Hepatocyte (in vitro differentiated cells): ENCODE results near the gene POLR3H. TPM values are rescaled to one million over a fixed set of nuclear protein-coding genes. Genes with fewer than 3 reads are reported as not detected.
A peak's percentile ranks its signal among the peaks of the same experiment; 100 is the strongest.

ENCODE experiments used
- DNase-seq: peaks from one replicate; pipeline ENCODE4 v3.0.0-alpha.2; 2016; ENCODE audit warnings: low spot score
- H2AFZ ChIP-seq: fragments of 200-600 bp; sonication (generic); 2 replicates; pipeline ENCODE4 v1.6.0; 2016; ENCODE audit warnings: antibody characterized with exemption, mild to moderate bottlenecking
- H3K27ac ChIP-seq: fragments of 200-600 bp; sonication (generic); 2 replicates; pipeline ENCODE4 v1.5.1; 2016; ENCODE audit warnings: mild to moderate bottlenecking
- H3K27me3 ChIP-seq: fragments of 200-600 bp; sonication (generic); 2 replicates; pipeline ENCODE4 v1.6.1; 2016
- H3K36me3 ChIP-seq: fragments of 200-600 bp; sonication (generic); replicated peaks from 2 replicates; pipeline ENCODE4 v1.5.1; 2016; ENCODE audit warnings: low read depth; ENCODE audit not compliant: insufficient read depth
- H3K4me1 ChIP-seq: fragments of 200-600 bp; sonication (generic); 2 replicates; pipeline ENCODE4 v1.5.1; 2016; ENCODE audit warnings: mild to moderate bottlenecking, moderate library complexity; ENCODE audit not compliant: insufficient read depth
- H3K4me2 ChIP-seq: fragments of 200-600 bp; sonication (generic); 2 replicates; pipeline ENCODE4 v1.6.0; 2016
- H3K4me3 ChIP-seq: fragments of 200-600 bp; sonication (generic); 2 replicates; pipeline ENCODE4 v1.5.1; 2016; ENCODE audit warnings: mild to moderate bottlenecking
- H3K79me2 ChIP-seq: fragments of 200-600 bp; sonication (generic); 2 replicates; pipeline ENCODE4 v1.6.0; 2017; ENCODE audit warnings: mild to moderate bottlenecking
- H3K9me2 ChIP-seq: fragments of 200-600 bp; sonication (generic); replicated peaks from 2 replicates; pipeline ENCODE4 v1.6.0; 2017; ENCODE audit warnings: mild to moderate bottlenecking; ENCODE audit not compliant: insufficient read depth
- H3K9me3 ChIP-seq: fragments of 200-600 bp; sonication (generic); 2 replicates; pipeline ENCODE4 v1.5.1; 2016; ENCODE audit warnings: low read depth, mild to moderate bottlenecking
- H4K20me1 ChIP-seq: fragments of 200-600 bp; sonication (generic); 2 replicates; pipeline ENCODE4 v1.6.0; 2016; ENCODE audit warnings: mild to moderate bottlenecking; ENCODE audit not compliant: insufficient read depth, poor library complexity, severe bottlenecking
- CTCF ChIP-seq: fragments of 200-600 bp; sonication (generic); IDR thresholded peaks from 2 replicates; pipeline ENCODE4 v1.5.1; 2016; ENCODE audit warnings: antibody characterized with exemption, mild to moderate bottlenecking; ENCODE audit not compliant: poor library complexity
- EZH2 ChIP-seq: fragments of 200-600 bp; sonication (generic); IDR thresholded peaks from 2 replicates; pipeline ENCODE4 v1.6.1; 2016; ENCODE audit warnings: antibody characterized with exemption, mild to moderate bottlenecking, borderline replicate concordance
- EZH2phosphoT487 ChIP-seq: fragments of 200-600 bp; sonication (generic); IDR thresholded peaks from one replicate; pipeline ENCODE4 v1.6.1; 2018; ENCODE audit warnings: antibody characterized with exemption, mild to moderate bottlenecking, low read depth, moderate library complexity; ENCODE audit not compliant: unreplicated experiment, severe bottlenecking
- WGBS: methylation state at CpG from one replicate; pipeline ENCODE4 v1.1.6; 2016; ENCODE audit warnings: low lambda C conversion rate; ENCODE audit errors: missing lambda C conversion rate; 5-methylcytosine and 5-hydroxymethylcytosine counted together
- polyA plus RNA-seq: library from polyadenylated mRNA; unstranded; fragments of >200 nt; fragmentation: Nextera tagmentation; extraction: Ambion mirVana; gene quantifications from 2 replicates; pipeline ENCODE4 v1.2.1, GENCODE V29; 2016
- total RNA-seq: library from RNA; depleted of rRNA; stranded (reverse); fragments of >200 nt; gene quantifications from 2 replicates; pipeline ENCODE4 v1.2.3, GENCODE V29; 2014

POLR3H gene
- total and polyA plus RNA-seq, 2 experiments from 2014 or later: 14.5 to 41.1 TPM

DNA sequence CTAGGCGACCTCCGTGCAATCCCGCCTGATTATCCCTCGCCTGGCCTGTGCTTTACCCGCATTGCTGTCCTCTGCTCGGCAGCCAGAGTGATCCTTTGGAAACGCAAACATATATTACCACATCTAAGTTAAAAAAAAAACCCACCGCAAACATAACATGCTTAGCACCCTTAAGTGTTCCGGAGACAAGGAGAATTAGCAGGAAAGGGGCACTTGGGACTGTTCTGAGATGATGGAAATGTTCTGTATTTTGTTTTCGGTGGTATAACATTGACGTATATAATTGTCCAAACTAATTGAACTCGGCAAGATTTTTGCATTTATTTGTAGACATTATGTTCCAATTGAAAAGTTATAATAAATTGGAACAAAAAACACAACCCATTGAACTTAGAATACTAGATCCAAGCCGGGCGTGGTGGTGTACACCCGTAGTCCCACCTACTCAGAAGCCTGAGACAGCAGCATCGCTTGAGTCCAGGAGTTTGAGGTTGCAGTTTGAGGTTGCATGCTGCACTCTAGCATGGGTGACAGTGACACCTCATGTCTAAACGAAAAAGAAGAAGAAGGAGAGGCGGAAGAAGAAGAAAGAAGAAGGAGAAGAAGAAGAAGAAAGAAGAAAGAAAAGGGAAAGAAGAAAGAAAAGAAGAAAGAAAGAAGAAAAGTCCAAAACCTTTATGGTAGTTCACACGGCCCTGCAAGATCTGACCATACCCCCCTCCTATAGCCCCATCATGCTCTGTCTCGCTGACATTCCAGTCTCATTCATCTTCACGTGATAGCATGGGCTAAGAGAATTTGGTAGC lies 604 bp upstream of the POLR3H start:
- Histone ChIP-seq H3K4me2 (peak overlapping the region; percentile 73), H3K27me3 (no peaks in the 10 kb centered on the region), H3K27ac (peak overlapping the region; percentile 45), H3K9me2 (no peaks in the 10 kb centered on the region), H4K20me1 (peaks cover 20% of the 10 kb centered on the region), H3K79me2 (peaks cover 44% of the 10 kb centered on the region), H3K4me3 (no peak overlapping the region), H3K4me1 (peaks cover 22% of the 10 kb centered on the region), H3K9me3 (no peaks in the 10 kb centered on the region), H3K36me3 (no peaks in the 10 kb centered on the region), H2AFZ (peak overlapping the region; percentile 41)
- no peak for TF ChIP-seq CTCF
- no peak for TF ChIP-seq EZH2phosphoT487
- TF ChIP-seq EZH2: no peak
- DNase-seq: no peak
- 42% methylated on average over 21 of the region's 21 CpGs for WGBS

DNA sequence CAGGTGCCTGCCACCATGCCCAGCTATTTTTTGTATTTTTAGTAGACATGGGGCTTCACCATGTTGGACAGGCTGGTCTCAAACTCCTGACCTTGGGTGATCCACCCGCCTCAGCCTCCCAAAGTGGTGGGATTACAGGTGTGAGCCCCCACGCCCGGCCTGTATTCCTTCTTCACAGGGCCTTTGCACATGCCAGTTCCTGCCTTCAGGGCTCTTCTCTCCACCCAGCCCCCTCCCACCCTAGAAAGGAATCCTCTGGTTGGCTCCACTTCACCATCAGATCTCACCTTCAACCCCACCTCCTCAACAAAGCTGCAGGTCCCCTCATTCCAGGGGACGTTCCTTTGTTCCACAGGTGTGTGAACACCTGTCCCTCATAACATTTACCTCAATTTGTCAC lies 2.0 kb downstream of the POLR3H start:
- Histone ChIP-seq H3K27ac (no peak overlapping the region), H3K9me3 (no peaks in the 10 kb centered on the region), H3K4me2 (peak overlapping the region; percentile 87), H3K9me2 (no peaks in the 10 kb centered on the region), H3K79me2 (peaks cover 52% of the 10 kb centered on the region), H2AFZ (no peak overlapping the region), H3K4me1 (peaks cover 22% of the 10 kb centered on the region), H3K27me3 (no peaks in the 10 kb centered on the region), H3K36me3 (no peaks in the 10 kb centered on the region), H4K20me1 (peaks cover 20% of the 10 kb centered on the region), H3K4me3 (no peak overlapping the region)
- WGBS: 98% methylated on average over 3 of the region's 4 CpGs
- no peak for TF ChIP-seq EZH2
- TF ChIP-seq EZH2phosphoT487: no peak
- TF ChIP-seq CTCF: no peak
- no peak for DNase-seq

GRCh38 chr22:41541484-41541883 lies 2.8 kb downstream of the POLR3H start:
- peak overlapping the region; percentile 87 for H3K4me2 ChIP-seq
- H3K4me3 ChIP-seq: no peak overlapping the region
- peaks cover 20% of the 10 kb centered on the region for H4K20me1 ChIP-seq
- H3K9me3 ChIP-seq: no peaks in the 10 kb centered on the region
- no peak overlapping the region for H3K27ac ChIP-seq
- no peak for DNase-seq
- H3K9me2 ChIP-seq: no peaks in the 10 kb centered on the region
- TF ChIP-seq CTCF (no peak), EZH2phosphoT487 (no peak), EZH2 (no peak)
- H3K4me1 ChIP-seq: peaks cover 22% of the 10 kb centered on the region
- H3K79me2 ChIP-seq: peaks cover 52% of the 10 kb centered on the region
- H3K27me3 ChIP-seq: no peaks in the 10 kb centered on the region
- WGBS: 80% methylated on average over 3 of the region's 3 CpGs
- no peak overlapping the region for H2AFZ ChIP-seq
- H3K36me3 ChIP-seq: no peaks in the 10 kb centered on the region
